HepG2 (cell line): Measurements from ENCODE around the gene IRF7. TPM values are rescaled to one million over a fixed set of nuclear protein-coding genes. Genes with fewer than 3 reads are reported as not detected.

ENCODE experiments used
- CREB1 ChIP-seq, 2 experiments: fragments of 450-650 bp in 1 of 2; IDR thresholded peaks; 2 replicates each; pipeline ENCODE4 v1.6.1; 2016 to 2017; ENCODE audit warnings: control low read depth in 1 of 2, mild to moderate bottlenecking in 1 of 2, missing compliant biosample characterization in 1 of 2, missing genetic modification characterization in 1 of 2
- ETS1 ChIP-seq: sonication (generic); formaldehyde crosslinking; IDR thresholded peaks from 2 replicates; pipeline ENCODE4 v1.4.0; 2020; ENCODE audit warnings: missing genetic modification reagents
- HES4 ChIP-seq: sonication (generic); formaldehyde crosslinking; IDR thresholded peaks from 2 replicates; pipeline ENCODE4 v1.9.0; 2021; ENCODE audit warnings: mild to moderate bottlenecking, missing genetic modification reagents, borderline replicate concordance
- HNRNPLL ChIP-seq: fragments of 200-400 bp; formaldehyde crosslinking; IDR thresholded peaks from 2 replicates; pipeline ENCODE4 v1.6.1; 2017; ENCODE audit warnings: mild to moderate bottlenecking, low read depth, low read length; ENCODE audit not compliant: poor library complexity, severe bottlenecking
- IKZF1 ChIP-seq: fragments of 450-650 bp; IDR thresholded peaks from 2 replicates; pipeline ENCODE4 v1.7.1; 2016
- KIAA2018 ChIP-seq: sonication (generic); formaldehyde crosslinking; IDR thresholded peaks from 2 replicates; pipeline ENCODE4 v1.5.0; 2020; ENCODE audit warnings: mild to moderate bottlenecking, missing genetic modification reagents, borderline replicate concordance
- PRPF4 ChIP-seq: fragments of 200-400 bp; formaldehyde crosslinking; IDR thresholded peaks from 2 replicates; pipeline ENCODE4 v1.6.1; 2016; ENCODE audit warnings: low read length, low read depth; ENCODE audit not compliant: poor library complexity, severe bottlenecking
- ZNF282 ChIP-seq: fragments of 450-650 bp; IDR thresholded peaks from 2 replicates; pipeline ENCODE4 v1.6.1; 2018; ENCODE audit not compliant: partially characterized antibody
- ZNF407 ChIP-seq: sonication (generic); formaldehyde crosslinking; IDR thresholded peaks from one replicate; pipeline ENCODE4 v1.5.1; 2020; ENCODE audit warnings: mild to moderate bottlenecking, missing genetic modification reagents; ENCODE audit errors: not compliant biosample characterization
- ZNF558 ChIP-seq: sonication (generic); formaldehyde crosslinking; IDR thresholded peaks from 2 replicates; pipeline ENCODE4 v1.9.0; 2022; ENCODE audit warnings: mild to moderate bottlenecking, missing genetic modification reagents, borderline replicate concordance
- polyA plus RNA-seq, 8 experiments: library from polyadenylated mRNA; depleted of rRNA in 3 of 8; stranded (reverse) in 7 of 8; unstranded in 1 of 8; fragments of >200 nt; fragmentation: Illumina TruSeq in 4 of 8; extraction: Trizol in 4 of 8; gene quantifications; 2 replicates each; pipeline versions ENCODE4 v1.2.1 to v1.2.3, GENCODE V29; 2011 to 2016; ENCODE audit warnings: low read depth in 4 of 8, missing spikeins in 1 of 8, mixed read lengths in 1 of 8; ENCODE audit not compliant: insufficient read depth in 1 of 8
- total RNA-seq, 5 experiments: library from RNA; depleted of rRNA; stranded (reverse); fragments of >200 nt; fragmentation: Illumina TruSeq; extraction: Trizol; gene quantifications; 2 replicates each; pipeline ENCODE4 v1.2.3, GENCODE V29; 2016; ENCODE audit warnings: low read depth in 1 of 5

The IRF7 gene
- total and polyA plus RNA-seq, 2 of the 13 experiments (the other 11 are each of a cell fraction or from before 2014, with no cell fraction given): not detected

- no peak for TF ChIP-seq ETS1
- TF ChIP-seq ZNF407: no peak
- no peak for TF ChIP-seq PRPF4
- TF ChIP-seq HNRNPLL: peak; percentile 28
- TF ChIP-seq IKZF1: no peak
- 0 out of 2 replicates have a peak, but pooled peaks have one; percentile 16 for TF ChIP-seq HES4 (CRISPR knock-in tag)
- 0 out of 2 replicates have a peak, but pooled peaks have one; percentile 18 for TF ChIP-seq ZNF558
- TF ChIP-seq KIAA2018: no peak
- no peak for TF ChIP-seq CREB1 (IDR thresholded peaks at IDR 0.05)
- TF ChIP-seq CREB1 (CRISPR knock-in tag; IDR thresholded peaks at IDR 0.05): no peak
- TF ChIP-seq ZNF282: no peak
Measured at GRCh38 chr11:569158-569885, 46.4 kb downstream of the IRF7 start (continued).
